Lower leg skin (tissue), 3 donors: Measurements from ENCODE around the gene ANKS4B.

Experiments used
- POLR2A ChIP-seq, 2 donors: fragments of 450-650 bp; IDR thresholded peaks; one replicate each; pipeline ENCODE4 v1.6.1; 2016 to 2017; ENCODE audit warnings: antibody characterized with exemption in 2 of 2, mild to moderate bottlenecking in 1 of 2, moderate library complexity in 1 of 2
- TF ChIP-seq, protein P1 (sequence below), 3 donors: fragments of 450-650 bp; IDR thresholded peaks; one replicate each; pipeline ENCODE4 v1.5.1; 2016; ENCODE audit warnings: antibody characterized with exemption in 3 of 3, mild to moderate bottlenecking in 3 of 3, moderate library complexity in 2 of 3

DNA sequence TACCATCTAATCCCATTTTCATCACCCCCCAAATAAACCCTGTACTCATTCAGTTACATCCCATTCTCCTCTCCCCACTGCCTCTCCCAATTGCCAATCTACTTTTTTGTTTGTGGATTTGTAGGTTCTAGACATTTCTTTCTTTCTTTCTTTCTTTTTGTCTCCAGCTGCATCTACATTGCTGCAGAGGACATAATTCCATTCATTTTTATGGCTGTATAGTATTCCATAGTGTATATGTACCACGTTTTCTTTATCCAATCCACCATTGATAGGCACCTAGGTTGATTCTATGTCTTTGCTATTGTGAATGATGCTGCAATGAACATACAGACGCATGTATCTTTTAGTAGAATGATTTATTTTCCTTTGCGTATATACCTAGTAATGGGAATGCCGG lies 50.9 kb downstream of the ANKS4B start:
- TF ChIP-seq, protein P1, sequence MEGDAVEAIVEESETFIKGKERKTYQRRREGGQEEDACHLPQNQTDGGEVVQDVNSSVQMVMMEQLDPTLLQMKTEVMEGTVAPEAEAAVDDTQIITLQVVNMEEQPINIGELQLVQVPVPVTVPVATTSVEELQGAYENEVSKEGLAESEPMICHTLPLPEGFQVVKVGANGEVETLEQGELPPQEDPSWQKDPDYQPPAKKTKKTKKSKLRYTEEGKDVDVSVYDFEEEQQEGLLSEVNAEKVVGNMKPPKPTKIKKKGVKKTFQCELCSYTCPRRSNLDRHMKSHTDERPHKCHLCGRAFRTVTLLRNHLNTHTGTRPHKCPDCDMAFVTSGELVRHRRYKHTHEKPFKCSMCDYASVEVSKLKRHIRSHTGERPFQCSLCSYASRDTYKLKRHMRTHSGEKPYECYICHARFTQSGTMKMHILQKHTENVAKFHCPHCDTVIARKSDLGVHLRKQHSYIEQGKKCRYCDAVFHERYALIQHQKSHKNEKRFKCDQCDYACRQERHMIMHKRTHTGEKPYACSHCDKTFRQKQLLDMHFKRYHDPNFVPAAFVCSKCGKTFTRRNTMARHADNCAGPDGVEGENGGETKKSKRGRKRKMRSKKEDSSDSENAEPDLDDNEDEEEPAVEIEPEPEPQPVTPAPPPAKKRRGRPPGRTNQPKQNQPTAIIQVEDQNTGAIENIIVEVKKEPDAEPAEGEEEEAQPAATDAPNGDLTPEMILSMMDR (IDR thresholded peaks at IDR 0.05): no peak
- TF ChIP-seq POLR2A (IDR thresholded peaks at IDR 0.05): no peak
